ENCODE measurements around the gene PCDH11Y. TPM values are rescaled to one million over a fixed set of nuclear protein-coding genes. Genes with fewer than 3 reads are reported as not detected.
"Not testable (repeated sequence)": the region's sequence is repeated elsewhere in the genome, so short reads cannot be mapped to it uniquely, and the experiment has no call there.

Gene PCDH11Y
- total RNA-seq (2022) (not detected in 2 replicates), Bru-seq, nascent RNA (percentile 1 among the genes with signal in this experiment), BruChase-seq, experiment 1, labeled RNA remaining after a 6-hour chase (percentile 0 among the genes with signal in this experiment), BruChase-seq, experiment 2, labeled RNA remaining after a 2-hour chase (percentile 2 among the genes with signal in this experiment)
- long read RNA-seq: 0 reads

GRCh38 chrY:5000057-5000456, at the start of gene PCDH11Y:
Gene PCDH11Y (plus strand): TSS chrY:5000296. CDS start chrY:5057100, 56,804 bp downstream.
- H3K9me3 Mint-ChIP-seq (ENCODE audit: unreplicated experiment); CTCF ChIA-PET; H3K36me3 Mint-ChIP-seq (ENCODE audit: insufficient read depth, unreplicated experiment); H3K4me3 Mint-ChIP-seq (ENCODE audit: unreplicated experiment); H3K27ac Mint-ChIP-seq (ENCODE audit: low read depth, unreplicated experiment); intact Hi-C loops (cut with micrococcal nuclease); H3K4me1 Mint-ChIP-seq (ENCODE audit: insufficient read depth, unreplicated experiment); POLR2A ChIA-PET; DNase-seq (ENCODE audit: unreplicated experiment); BruUV-seq (replicated peaks); H3K27me3 Mint-ChIP-seq (ENCODE audit: insufficient read depth, unreplicated experiment): not testable (repeated sequence)

- BruUV-seq (replicated peaks); DNase-seq (ENCODE audit: unreplicated experiment); H3K27ac Mint-ChIP-seq (ENCODE audit: low read depth, unreplicated experiment); POLR2A ChIA-PET; H3K27me3 Mint-ChIP-seq (ENCODE audit: insufficient read depth, unreplicated experiment); H3K36me3 Mint-ChIP-seq (ENCODE audit: insufficient read depth, unreplicated experiment); H3K9me3 Mint-ChIP-seq (ENCODE audit: unreplicated experiment); intact Hi-C loops (cut with micrococcal nuclease); CTCF ChIA-PET; H3K4me3 Mint-ChIP-seq (ENCODE audit: unreplicated experiment); H3K4me1 Mint-ChIP-seq (ENCODE audit: insufficient read depth, unreplicated experiment): not testable (repeated sequence)
Measured at GRCh38 chrY:4967894-4968293, 32.2 kb upstream of the PCDH11Y start.

- H3K4me3 Mint-ChIP-seq (ENCODE audit: unreplicated experiment); H3K36me3 Mint-ChIP-seq (ENCODE audit: insufficient read depth, unreplicated experiment); H3K9me3 Mint-ChIP-seq (ENCODE audit: unreplicated experiment); POLR2A ChIA-PET; BruUV-seq (replicated peaks); intact Hi-C loops (cut with micrococcal nuclease); CTCF ChIA-PET; H3K27me3 Mint-ChIP-seq (ENCODE audit: insufficient read depth, unreplicated experiment); H3K4me1 Mint-ChIP-seq (ENCODE audit: insufficient read depth, unreplicated experiment); DNase-seq (ENCODE audit: unreplicated experiment); H3K27ac Mint-ChIP-seq (ENCODE audit: low read depth, unreplicated experiment): not testable (repeated sequence)
Measured at GRCh38 chrY:4991743-4992400, 8.2 kb upstream of the PCDH11Y start.

- POLR2A ChIA-PET; H3K4me3 Mint-ChIP-seq (ENCODE audit: unreplicated experiment); H3K36me3 Mint-ChIP-seq (ENCODE audit: insufficient read depth, unreplicated experiment); DNase-seq (ENCODE audit: unreplicated experiment); H3K9me3 Mint-ChIP-seq (ENCODE audit: unreplicated experiment); H3K4me1 Mint-ChIP-seq (ENCODE audit: insufficient read depth, unreplicated experiment); intact Hi-C loops (cut with micrococcal nuclease); CTCF ChIA-PET; H3K27ac Mint-ChIP-seq (ENCODE audit: low read depth, unreplicated experiment); H3K27me3 Mint-ChIP-seq (ENCODE audit: insufficient read depth, unreplicated experiment); BruUV-seq (replicated peaks): not testable (repeated sequence)
Measured at GRCh38 chrY:4994892-4995291, 5.2 kb upstream of the PCDH11Y start.

- BruUV-seq (replicated peaks): not testable (repeated sequence)
Measured at GRCh38 chrY:5002476-5003184, 2.5 kb downstream of the PCDH11Y start.

GRCh38 chrY:5038972-5039523, 39.0 kb downstream of the PCDH11Y start:
- H3K36me3 Mint-ChIP-seq (ENCODE audit: insufficient read depth, unreplicated experiment); intact Hi-C loops (cut with micrococcal nuclease); H3K27ac Mint-ChIP-seq (ENCODE audit: low read depth, unreplicated experiment); H3K4me1 Mint-ChIP-seq (ENCODE audit: insufficient read depth, unreplicated experiment); BruUV-seq (replicated peaks); DNase-seq (ENCODE audit: unreplicated experiment); CTCF ChIA-PET; H3K27me3 Mint-ChIP-seq (ENCODE audit: insufficient read depth, unreplicated experiment); H3K9me3 Mint-ChIP-seq (ENCODE audit: unreplicated experiment); H3K4me3 Mint-ChIP-seq (ENCODE audit: unreplicated experiment); POLR2A ChIA-PET: not testable (repeated sequence)

More at GRCh38 chrY:5002476-5003184, 2.5 kb downstream of the PCDH11Y start:
- POLR2A ChIA-PET; H3K9me3 Mint-ChIP-seq (ENCODE audit: unreplicated experiment); H3K4me1 Mint-ChIP-seq (ENCODE audit: insufficient read depth, unreplicated experiment); intact Hi-C loops (cut with micrococcal nuclease); H3K36me3 Mint-ChIP-seq (ENCODE audit: insufficient read depth, unreplicated experiment); H3K27ac Mint-ChIP-seq (ENCODE audit: low read depth, unreplicated experiment); H3K27me3 Mint-ChIP-seq (ENCODE audit: insufficient read depth, unreplicated experiment); H3K4me3 Mint-ChIP-seq (ENCODE audit: unreplicated experiment); DNase-seq (ENCODE audit: unreplicated experiment); CTCF ChIA-PET: not testable (repeated sequence)

- POLR2A ChIA-PET; H3K36me3 Mint-ChIP-seq (ENCODE audit: insufficient read depth, unreplicated experiment); H3K4me3 Mint-ChIP-seq (ENCODE audit: unreplicated experiment); intact Hi-C loops (cut with micrococcal nuclease); H3K27ac Mint-ChIP-seq (ENCODE audit: low read depth, unreplicated experiment); BruUV-seq (replicated peaks); H3K27me3 Mint-ChIP-seq (ENCODE audit: insufficient read depth, unreplicated experiment); H3K9me3 Mint-ChIP-seq (ENCODE audit: unreplicated experiment); H3K4me1 Mint-ChIP-seq (ENCODE audit: insufficient read depth, unreplicated experiment); DNase-seq (ENCODE audit: unreplicated experiment); CTCF ChIA-PET: not testable (repeated sequence)
Measured at GRCh38 chrY:5083017-5083416, 82.9 kb downstream of the PCDH11Y start.

- POLR2A ChIA-PET; BruUV-seq (replicated peaks); CTCF ChIA-PET; H3K4me3 Mint-ChIP-seq (ENCODE audit: unreplicated experiment); H3K4me1 Mint-ChIP-seq (ENCODE audit: insufficient read depth, unreplicated experiment); intact Hi-C loops (cut with micrococcal nuclease); H3K27me3 Mint-ChIP-seq (ENCODE audit: insufficient read depth, unreplicated experiment); H3K36me3 Mint-ChIP-seq (ENCODE audit: insufficient read depth, unreplicated experiment); H3K27ac Mint-ChIP-seq (ENCODE audit: low read depth, unreplicated experiment); DNase-seq (ENCODE audit: unreplicated experiment); H3K9me3 Mint-ChIP-seq (ENCODE audit: unreplicated experiment): not testable (repeated sequence)
Measured at GRCh38 chrY:5182998-5183397, 182.9 kb downstream of the PCDH11Y start.

- H3K4me3 Mint-ChIP-seq (ENCODE audit: unreplicated experiment); H3K36me3 Mint-ChIP-seq (ENCODE audit: insufficient read depth, unreplicated experiment); H3K9me3 Mint-ChIP-seq (ENCODE audit: unreplicated experiment); intact Hi-C loops (cut with micrococcal nuclease); BruUV-seq (replicated peaks); DNase-seq (ENCODE audit: unreplicated experiment); POLR2A ChIA-PET; H3K4me1 Mint-ChIP-seq (ENCODE audit: insufficient read depth, unreplicated experiment); H3K27me3 Mint-ChIP-seq (ENCODE audit: insufficient read depth, unreplicated experiment); H3K27ac Mint-ChIP-seq (ENCODE audit: low read depth, unreplicated experiment); CTCF ChIA-PET: not testable (repeated sequence)
Measured at GRCh38 chrY:5215116-5215515, 215.0 kb downstream of the PCDH11Y start.

Measured in MCF 10A (cell line).